ENCODE data around the gene MSRB1. TPM values are rescaled to one million over a fixed set of nuclear protein-coding genes. Genes with fewer than 3 reads are reported as not detected.

Gene MSRB1
- total RNA-seq, 1 donor from 2014 or later, result 6.6 TPM

DNA sequence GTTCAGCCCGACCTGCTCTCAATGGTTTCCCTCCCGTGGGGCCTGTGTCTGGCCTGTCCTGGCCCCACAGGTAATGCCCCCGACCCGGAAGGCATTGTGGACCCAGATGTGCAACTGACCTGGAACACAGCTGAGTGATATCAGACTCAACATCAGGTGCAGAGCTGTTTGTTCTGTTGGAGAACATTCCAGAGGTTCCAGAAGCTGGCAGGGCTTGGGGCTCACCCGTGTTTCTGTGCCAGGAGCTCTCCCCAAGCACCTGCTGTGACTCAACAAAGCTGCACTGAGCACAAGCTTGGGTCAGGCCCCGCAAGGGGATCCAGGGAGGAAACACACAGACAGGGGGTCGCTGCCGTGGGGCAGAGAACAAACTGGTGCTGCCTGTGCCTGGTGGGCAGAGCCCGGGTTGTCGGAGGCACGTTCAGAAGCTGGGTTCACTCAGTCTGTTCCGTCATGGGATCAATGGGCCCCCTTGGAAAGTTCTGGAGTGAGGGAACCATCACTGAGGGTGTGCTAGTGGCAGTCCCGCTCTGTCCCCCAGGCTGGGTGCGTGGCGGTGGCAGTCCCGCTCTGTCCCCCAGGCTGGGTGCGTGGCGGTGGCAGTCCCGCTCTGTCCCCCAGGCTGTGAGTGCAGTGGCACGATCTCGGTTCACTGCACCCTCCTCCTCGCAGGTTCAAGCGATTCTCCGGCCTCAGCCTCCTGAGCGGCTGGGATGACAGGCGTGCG lies 46.9 kb downstream of the MSRB1 start:
- DNase-seq, result no peak

DNA sequence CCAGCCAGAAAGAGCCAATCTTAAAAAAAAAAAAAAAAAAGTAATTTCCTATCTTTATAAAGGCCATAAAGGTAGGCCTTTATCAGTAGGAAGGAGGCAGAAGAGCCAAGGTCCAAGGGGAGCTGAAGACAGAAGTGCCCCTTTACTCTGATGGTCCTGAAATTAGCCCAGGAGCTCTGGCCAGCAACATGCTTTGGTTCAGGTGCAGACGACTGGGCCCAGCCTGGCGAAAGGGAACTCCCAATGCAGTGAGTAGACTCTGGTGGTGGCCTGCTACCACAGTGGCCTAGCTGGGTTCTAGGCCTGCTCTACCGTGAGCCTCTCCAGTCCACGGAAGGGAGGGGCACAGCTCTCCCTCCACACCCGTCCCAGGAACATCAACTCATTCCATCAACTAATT lies 47.9 kb downstream of the MSRB1 start:
- DNase-seq, result no peak

DNA sequence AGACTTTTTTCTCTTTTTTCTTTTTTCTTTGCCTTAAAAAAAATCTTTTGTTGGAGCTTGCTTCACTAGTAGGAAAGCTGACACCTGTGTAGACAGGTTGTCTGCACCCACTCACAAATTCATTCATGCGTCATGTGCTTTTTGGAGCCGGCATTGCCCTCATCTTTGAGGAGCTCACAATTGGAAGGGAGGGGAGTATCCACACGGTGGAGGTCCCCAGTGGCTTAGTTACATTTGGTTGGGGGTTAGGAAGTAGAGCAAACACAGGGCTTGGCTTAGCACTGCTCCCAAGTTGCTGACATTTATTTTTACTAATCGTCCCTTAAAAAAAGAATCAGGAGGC lies 52.3 kb downstream of the MSRB1 start:
- DNase-seq, result no peak

- DNase-seq, result no peak
These were observed 52.8 kb downstream of the MSRB1 start for GRCh38 chr16:1890024-1890707.

Other genes starting within 250 kb of the MSRB1 start
- 20.9 and 41.0 TPM in 2 replicates for gene MAPK8IP3, start 237.0 kb downstream of the MSRB1 start, total RNA-seq
- 46.6 and 87.3 TPM in 2 replicates for gene NME3, start 171.7 kb downstream of the MSRB1 start, total RNA-seq
- gene EME2, start 170.4 kb downstream of the MSRB1 start, total RNA-seq, result 9.7 and 16.5 TPM in 2 replicates
- gene MRPS34, start 170.1 kb downstream of the MSRB1 start, total RNA-seq, result 77.1 and 84.7 TPM in 2 replicates
- 57.6 and 82.2 TPM in 2 replicates for gene SPSB3, start 160.6 kb downstream of the MSRB1 start, total RNA-seq
- gene NUBP2, start 160.2 kb downstream of the MSRB1 start, total RNA-seq, result 91.8 and 110 TPM in 2 replicates
- not detected in 2 replicates for gene IGFALS, start 149.5 kb downstream of the MSRB1 start, total RNA-seq
- gene HAGH, start 116.4 kb downstream of the MSRB1 start, total RNA-seq, result 76.5 and 89.2 TPM in 2 replicates
- 79.7 and 82.4 TPM in 2 replicates for gene FAHD1, start 116.0 kb downstream of the MSRB1 start, total RNA-seq
- gene MEIOB, start 71.0 kb downstream of the MSRB1 start, total RNA-seq, result not detected in 2 replicates
- not detected in 2 replicates for gene HS3ST6, start 24.8 kb downstream of the MSRB1 start, total RNA-seq
- gene RPL3L, start 11.5 kb upstream of the MSRB1 start, total RNA-seq, result not detected in 2 replicates
- gene NDUFB10, start 16.3 kb upstream of the MSRB1 start, total RNA-seq, result 107 and 149 TPM in 2 replicates
- gene RPS2, start 21.6 kb upstream of the MSRB1 start, total RNA-seq, result 1,669 and 1,784 TPM in 2 replicates
- not detected in 2 replicates for gene RNF151, start 23.7 kb upstream of the MSRB1 start, total RNA-seq
- 46.1 and 71.8 TPM in 2 replicates for gene TBL3, start 28.9 kb upstream of the MSRB1 start, total RNA-seq
- gene NOXO1, start 38.3 kb upstream of the MSRB1 start, total RNA-seq, result 0.34 TPM in 1 of 2 replicates, not detected in the other
- gene GFER, start 41.0 kb upstream of the MSRB1 start, total RNA-seq, result 9.0 and 13.4 TPM in 2 replicates
- 1.6 and 2.4 TPM in 2 replicates for gene SYNGR3, start 46.8 kb upstream of the MSRB1 start, total RNA-seq
- gene ZNF598, start 66.6 kb upstream of the MSRB1 start, total RNA-seq, result 19.1 and 28.2 TPM in 2 replicates
- 0.17 and 1.2 TPM in 2 replicates for gene NPW, start 76.6 kb upstream of the MSRB1 start, total RNA-seq
- gene NHERF2, start 83.7 kb upstream of the MSRB1 start, total RNA-seq, result 33.5 and 79.6 TPM in 2 replicates
- 27.7 and 32.3 TPM in 2 replicates for gene NTHL1, start 104.6 kb upstream of the MSRB1 start, total RNA-seq
- gene TSC2, start 104.8 kb upstream of the MSRB1 start, total RNA-seq, result 40.8 and 59.3 TPM in 2 replicates
- gene PKD1, start 192.7 kb upstream of the MSRB1 start, total RNA-seq, result 55.6 and 77.1 TPM in 2 replicates
- gene RAB26, start 205.4 kb upstream of the MSRB1 start, total RNA-seq, result 0.34 and 0.84 TPM in 2 replicates
- gene TRAF7, start 212.6 kb upstream of the MSRB1 start, total RNA-seq, result 110 and 171 TPM in 2 replicates